ENCODE data around the gene VPS37B.

The VPS37B gene

DNA sequence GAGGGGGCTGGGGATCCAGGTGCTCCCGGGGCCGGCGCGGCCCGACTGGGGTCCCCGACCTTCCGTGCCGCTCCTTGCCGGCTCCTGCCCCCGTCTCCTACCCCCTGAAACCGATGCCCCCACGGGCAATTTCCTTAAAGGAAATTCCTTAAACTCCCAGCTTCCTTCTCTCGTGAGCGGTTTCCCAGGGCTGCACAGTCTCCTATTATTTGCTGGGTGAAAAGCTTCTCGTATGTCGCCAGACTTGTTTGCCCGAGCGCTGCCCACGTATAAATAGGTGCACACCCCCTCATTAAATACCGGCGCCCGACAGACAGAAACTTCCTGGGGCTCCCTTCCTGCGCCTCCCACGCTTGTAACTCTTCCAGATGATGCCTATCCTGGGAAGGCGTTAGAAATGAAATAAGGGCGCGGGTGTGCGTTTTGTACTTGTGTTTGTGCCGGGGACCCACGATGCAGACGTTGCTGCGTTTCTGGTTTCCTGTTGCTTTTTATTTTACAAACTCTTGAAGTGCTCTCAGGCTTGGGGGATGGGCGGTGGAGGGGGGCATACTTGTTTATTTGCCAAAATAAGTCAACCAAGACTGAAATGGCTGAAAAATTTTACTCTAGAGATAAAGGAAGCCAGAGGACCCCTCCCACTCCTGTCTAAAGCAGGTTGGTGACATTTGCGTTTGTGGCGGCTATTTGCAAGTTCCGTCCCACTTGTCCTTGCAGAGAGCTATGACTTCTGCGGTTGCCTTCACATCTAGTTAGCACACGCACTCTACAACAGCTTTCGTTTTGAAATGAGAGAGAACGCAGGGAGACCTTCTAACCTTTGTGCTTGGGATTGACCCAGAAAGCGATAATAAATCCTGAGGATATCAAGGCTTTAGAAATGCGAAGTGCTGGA lies 59.6 kb downstream of the VPS37B start:
- DNase-seq = peak; percentile 42

- DNase-seq = no peak
These were observed 60.2 kb downstream of the VPS37B start for GRCh38 chr12:122835750-122836026.

DNA sequence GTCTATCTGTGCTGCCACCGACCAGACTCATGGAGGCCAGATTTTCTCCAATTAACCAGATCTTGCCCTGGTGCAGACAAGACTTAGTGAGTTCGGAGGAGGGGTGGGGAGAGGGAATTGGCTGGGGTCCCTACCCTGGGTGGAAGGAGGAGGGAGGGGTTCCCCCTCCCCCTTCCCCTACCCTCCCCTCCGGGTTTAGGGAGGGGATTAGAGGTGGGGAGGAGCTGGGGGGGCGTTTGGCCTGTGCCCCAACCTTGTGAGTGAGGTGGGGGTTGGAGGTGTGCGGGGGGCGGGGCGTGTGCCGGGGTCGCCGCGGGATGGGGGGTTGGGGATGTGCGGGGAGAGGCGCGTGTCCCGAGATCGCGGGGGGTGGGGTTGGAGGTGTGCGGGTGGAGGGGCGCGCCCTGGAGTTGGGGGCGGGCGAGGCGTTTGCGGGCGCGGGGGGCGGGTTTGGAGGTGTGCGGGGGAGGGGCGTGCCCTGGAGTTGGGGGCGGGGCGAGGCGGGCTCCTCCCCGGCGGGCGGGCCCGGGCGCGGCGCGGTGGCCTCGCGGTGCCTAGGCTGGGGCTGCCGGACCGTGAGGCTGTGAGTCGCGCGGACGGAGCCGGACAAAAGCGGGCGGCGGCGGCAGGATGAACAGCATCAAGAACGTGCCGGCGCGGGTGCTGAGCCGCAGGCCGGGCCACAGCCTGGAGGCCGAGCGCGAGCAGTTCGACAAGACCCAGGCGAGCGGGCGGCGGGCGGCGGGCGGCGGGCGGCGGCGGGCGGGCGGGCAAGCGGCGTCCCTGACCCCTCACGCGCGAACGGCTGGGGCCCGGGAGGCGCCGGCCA lies 60.8 kb downstream of the VPS37B start, which contains the start of gene HIP1R:
Gene HIP1R (plus strand): TSS at position 537 of the 829 bp plus-strand sequence. CDS start 94 bp downstream, at position 631.
- DNase-seq = no peak

DNA sequence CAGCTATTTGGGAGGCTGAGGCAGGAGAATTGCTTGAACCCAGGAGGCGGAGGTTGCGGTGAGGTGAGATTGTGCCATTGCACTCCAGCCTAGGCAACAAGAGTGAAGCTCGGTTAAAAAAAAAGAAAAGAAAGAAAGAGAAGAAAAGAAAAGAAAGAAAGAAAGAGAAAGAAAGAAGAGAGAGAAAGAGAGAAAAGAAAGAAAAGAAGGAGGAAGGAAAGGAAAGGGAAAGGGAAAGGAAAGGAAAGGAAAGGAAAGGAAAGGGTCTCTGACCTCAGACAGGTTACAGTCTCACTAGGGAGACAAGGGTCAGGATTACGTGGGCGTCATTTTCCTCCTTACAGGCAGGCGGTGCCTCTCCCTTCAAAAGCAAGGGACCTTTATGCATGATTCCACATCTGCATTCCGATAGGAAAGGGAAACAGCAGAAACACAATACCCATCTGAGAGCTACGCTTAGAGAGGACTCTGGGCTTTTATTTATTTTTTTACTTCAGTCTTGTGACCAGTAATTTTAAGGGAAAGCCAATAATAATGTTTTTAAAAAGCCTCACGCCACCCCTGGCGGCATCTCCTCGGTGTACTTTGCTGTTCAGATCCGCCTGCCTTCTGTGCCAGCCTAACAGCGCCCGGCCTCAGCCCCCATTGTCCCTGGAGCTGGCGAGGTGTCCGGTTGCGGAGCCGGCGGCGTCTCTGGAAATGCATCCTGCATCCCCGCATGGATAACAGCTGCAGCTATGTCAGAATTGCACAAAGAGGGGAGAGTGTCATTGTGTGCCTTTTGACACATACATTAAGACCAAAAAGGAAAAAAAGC lies 61.6 kb downstream of the VPS37B start:
- DNase-seq = peak; percentile 71

- no peak for DNase-seq
These were observed 65.3 kb downstream of the VPS37B start for GRCh38 chr12:122830517-122831214.

DNA sequence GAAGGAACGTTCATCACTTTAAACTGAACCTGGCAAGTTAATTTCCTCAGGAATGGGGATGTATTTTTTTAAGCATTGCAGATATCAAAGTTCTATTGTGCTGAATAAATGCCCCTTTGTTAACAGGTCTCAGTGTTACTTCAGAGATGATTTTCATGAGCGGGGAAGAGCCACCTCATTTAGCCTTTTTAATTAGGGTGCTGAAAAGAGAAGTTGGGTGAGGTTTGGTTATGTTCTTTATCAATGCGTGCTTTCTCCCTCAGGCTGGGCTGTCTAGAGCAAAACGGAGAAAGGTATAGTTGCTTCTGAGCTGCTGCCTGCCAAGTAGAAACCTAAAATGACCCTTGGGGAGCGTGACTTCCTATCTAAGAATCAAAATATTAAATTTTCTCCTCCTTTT lies 68.7 kb downstream of the VPS37B start:
- DNase-seq = no peak

DNA sequence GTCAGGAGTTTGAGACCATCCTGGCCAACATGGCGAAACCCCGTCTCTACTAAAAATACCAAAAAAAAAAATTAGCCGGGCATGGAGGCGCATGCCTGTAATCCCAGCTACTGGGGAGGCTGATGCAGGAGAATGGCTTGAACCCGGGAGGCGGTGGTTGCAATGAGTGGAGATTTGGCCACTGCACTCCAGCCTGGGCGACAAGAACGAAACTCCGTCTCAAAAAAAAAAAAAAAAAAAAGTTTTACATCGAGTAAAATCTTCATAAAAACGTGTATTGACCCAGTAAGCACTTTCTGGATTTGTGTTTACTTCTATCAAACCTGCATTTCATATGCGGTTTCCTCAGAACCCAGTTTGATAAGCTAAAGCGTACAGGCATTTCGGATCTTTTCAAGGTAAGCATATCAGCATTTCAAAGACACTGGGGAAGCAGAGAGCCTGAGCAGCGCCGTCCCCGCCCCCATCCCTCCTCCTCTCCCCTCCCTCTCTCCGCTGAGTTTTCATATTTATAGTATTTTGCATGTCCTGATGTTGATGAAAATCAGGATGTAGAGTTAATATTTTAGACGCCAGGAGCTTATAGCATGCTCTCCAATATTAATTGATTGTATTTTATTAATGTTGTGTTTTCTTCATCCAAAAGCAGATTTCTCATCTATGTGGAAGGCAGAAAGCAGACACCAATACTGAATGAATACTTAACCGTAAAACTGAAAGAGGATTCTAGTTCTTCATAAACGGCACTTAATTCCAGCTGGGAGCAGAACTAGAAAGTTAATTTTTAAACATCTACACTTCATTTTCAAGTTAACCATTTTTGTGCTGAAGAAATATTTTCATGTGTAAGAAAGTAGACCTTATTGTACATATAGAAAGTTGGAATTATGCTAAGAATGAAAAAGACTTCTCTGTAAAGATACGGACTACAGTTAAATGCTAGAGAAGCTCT lies 69.9 kb downstream of the VPS37B start:
- no peak for DNase-seq

DNA sequence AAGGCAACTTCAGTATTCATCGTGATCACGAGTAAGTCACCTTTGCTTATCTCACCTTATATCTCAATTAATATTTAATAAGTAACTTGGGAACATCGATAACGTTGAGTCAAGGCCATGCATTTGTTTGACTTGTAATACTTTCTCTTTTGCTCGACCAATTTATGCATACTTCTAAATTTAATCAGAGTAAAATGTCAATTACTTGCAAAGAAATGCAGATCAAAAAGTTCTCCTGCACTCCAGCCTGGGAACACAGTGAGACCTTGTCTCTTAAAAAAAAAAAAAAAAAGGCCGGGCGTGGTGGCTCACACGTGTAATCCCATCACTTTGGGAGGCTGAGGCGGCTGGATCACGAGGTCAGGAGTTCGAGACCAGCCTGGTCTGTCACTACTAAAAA lies 72.5 kb downstream of the VPS37B start:
- DNase-seq = no peak

DNA sequence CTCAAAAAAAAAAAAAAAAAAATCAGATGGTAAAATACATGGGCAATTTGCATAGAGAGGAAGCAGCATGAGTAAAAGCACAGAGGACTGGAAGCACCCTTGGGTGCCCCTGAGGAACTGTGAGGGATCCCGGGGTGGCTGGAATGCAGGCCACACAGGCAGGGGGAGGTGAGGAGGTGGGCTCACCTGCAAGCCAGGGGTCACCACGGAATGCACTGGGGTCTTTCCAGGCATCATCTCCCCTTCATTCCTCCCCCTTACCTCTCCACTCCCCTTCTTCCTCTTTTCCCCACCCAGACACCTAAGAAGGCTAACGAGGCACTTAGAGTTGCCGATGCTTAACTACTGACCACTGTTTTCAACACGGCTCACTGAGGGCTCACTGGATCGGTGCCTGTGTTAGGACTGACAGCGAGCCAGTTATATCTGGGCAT lies 75.1 kb downstream of the VPS37B start:
- no peak for DNase-seq

GRCh38 chr12:122820138-122820537 lies 75.8 kb downstream of the VPS37B start:
- DNase-seq = no peak

DNA sequence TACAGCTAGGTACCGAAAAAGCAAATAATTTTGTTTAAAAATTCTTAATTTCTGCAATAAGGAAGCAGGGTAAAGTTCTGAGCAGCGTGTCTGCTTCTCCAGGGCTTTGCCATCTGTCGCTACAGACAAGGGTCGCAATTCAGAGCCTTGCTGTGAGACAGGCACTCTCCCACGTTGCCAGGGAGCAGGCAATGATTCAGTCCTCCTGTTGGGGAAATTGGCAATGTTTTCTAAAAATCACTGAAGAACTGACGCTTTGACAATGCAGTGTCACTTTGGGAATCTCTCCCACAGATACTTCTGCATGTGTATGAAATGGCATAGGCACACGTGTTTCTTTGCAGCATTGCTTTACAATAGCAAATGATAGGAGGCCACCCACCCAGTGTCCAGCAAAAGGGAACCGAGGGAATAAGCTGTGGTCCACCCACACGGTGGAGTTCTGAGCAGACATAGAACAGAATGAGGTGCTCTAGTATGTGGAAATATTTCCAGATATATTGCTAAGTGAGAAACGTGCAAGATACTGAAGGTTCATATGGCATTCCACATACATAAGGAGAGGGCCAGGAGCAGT lies 76.6 kb downstream of the VPS37B start:
- no peak for DNase-seq

Data from NCI-H2029 (cell line).